Peyer's patch (tissue), 4 donors: ENCODE results near the gene MAP3K15. TPM values are rescaled to one million over a fixed set of nuclear protein-coding genes. Genes with fewer than 3 reads are reported as not detected.

Experiments
- DNase-seq, 3 donors: peaks; one replicate each; pipeline ENCODE4 v3.0.0-alpha.2; 2017 to 2019
- H3K27ac ChIP-seq, 4 donors: fragments of 200-600 bp; sonication (generic); one replicate each; pipeline ENCODE4 v1.5.1; 2016 to 2019
- H3K27me3 ChIP-seq, 2 donors: fragments of 200-600 bp; sonication (generic); one replicate each; pipeline ENCODE4 v1.5.1; 2019
- H3K36me3 ChIP-seq, 3 donors: fragments of 200-600 bp; sonication (generic); one replicate each; pipeline ENCODE4 v1.5.1; 2016 to 2019
- H3K4me1 ChIP-seq, 4 donors: fragments of 200-600 bp; sonication (generic); one replicate each; pipeline ENCODE4 v1.5.1; 2016 to 2019
- H3K4me3 ChIP-seq, 4 donors: fragments of 200-600 bp; sonication (generic); 1 replicate in 3 of 4; 2 replicates in 1 of 4; pipeline ENCODE4 v1.5.1; 2016 to 2019; ENCODE audit warnings: mild to moderate bottlenecking in 1 of 4
- H3K9me3 ChIP-seq, 4 donors: fragments of 200-600 bp; sonication (generic); one replicate each; pipeline ENCODE4 v1.5.1; 2016 to 2019; ENCODE audit warnings: mild to moderate bottlenecking in 1 of 4
- POLR2A ChIP-seq, 2 donors: fragments of 450-650 bp; IDR thresholded peaks; one replicate each; pipeline ENCODE4 v1.5.1; 2017; ENCODE audit warnings: antibody characterized with exemption in 2 of 2, mild to moderate bottlenecking in 2 of 2, moderate library complexity in 2 of 2
- small RNA-seq, 2 donors: library from RNA; depleted of rRNA; stranded (forward); fragments of <200 nt; gene quantifications; one replicate each; pipeline ENCODE3, GENCODE V24; 2016
- total RNA-seq, 4 donors: library from RNA; depleted of rRNA; stranded (reverse); fragments of >200 nt; gene quantifications; one replicate each; pipeline ENCODE4 v1.1.0, GENCODE V29; 2016
- TF ChIP-seq, protein P1 (sequence below), 6 experiments: fragments of 450-650 bp in 4 of 6; fragments of 200-600 bp in 2 of 6; sonication (generic) in 1 of 6; IDR thresholded peaks; one replicate each; pipeline ENCODE4 v1.5.1; 2017 to 2019; ENCODE audit warnings: antibody characterized with exemption in 6 of 6, mild to moderate bottlenecking in 3 of 6, moderate library complexity in 1 of 6

Gene MAP3K15
- total RNA-seq, 4 donors from 2014 or later: not detected

DNA sequence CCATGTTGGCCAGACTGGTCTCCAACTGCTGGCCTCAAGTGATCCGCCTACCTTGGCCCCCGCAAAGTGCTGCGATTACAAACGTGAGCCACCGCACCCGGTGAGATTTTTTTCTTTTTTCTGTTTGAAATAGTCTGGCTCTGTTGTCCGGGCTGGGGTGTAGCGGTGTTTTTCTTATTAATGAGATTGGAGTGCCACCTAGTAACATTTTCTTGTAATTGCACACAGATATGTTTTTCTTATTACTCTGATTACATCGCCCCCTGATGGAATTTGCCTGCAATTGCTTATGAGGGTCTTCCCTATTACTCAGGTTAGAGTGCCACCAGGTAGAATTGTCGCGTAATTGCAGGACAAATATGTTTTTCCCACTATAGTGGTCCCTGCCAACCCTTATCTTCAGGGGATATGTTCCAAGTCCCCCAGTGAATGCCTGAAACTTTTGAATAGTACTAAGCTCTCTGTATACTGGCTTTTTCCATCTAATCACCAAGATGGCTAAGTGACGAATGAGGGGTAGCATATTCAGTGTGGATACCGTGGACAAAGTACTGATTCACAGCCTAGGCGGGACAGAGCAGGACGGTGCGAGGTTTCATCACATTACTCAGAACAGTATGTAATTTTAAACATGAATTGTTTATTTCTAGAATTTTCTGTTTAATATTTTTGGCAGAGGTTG, 180.2 kb downstream of the MAP3K15 start:
- no peak overlapping the region for H3K4me3 ChIP-seq
- H3K27ac ChIP-seq: no peak overlapping the region
- no peaks in the 10 kb centered on the region for H3K36me3 ChIP-seq
- no peak for DNase-seq
- no peaks in the 10 kb centered on the region for H3K9me3 ChIP-seq
- H3K4me1 ChIP-seq: no peaks in the 10 kb centered on the region
- no peaks in the 10 kb centered on the region for H3K27me3 ChIP-seq
- TF ChIP-seq, protein P1, sequence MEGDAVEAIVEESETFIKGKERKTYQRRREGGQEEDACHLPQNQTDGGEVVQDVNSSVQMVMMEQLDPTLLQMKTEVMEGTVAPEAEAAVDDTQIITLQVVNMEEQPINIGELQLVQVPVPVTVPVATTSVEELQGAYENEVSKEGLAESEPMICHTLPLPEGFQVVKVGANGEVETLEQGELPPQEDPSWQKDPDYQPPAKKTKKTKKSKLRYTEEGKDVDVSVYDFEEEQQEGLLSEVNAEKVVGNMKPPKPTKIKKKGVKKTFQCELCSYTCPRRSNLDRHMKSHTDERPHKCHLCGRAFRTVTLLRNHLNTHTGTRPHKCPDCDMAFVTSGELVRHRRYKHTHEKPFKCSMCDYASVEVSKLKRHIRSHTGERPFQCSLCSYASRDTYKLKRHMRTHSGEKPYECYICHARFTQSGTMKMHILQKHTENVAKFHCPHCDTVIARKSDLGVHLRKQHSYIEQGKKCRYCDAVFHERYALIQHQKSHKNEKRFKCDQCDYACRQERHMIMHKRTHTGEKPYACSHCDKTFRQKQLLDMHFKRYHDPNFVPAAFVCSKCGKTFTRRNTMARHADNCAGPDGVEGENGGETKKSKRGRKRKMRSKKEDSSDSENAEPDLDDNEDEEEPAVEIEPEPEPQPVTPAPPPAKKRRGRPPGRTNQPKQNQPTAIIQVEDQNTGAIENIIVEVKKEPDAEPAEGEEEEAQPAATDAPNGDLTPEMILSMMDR (IDR thresholded peaks at IDR 0.05): peak in 4 of 6 experiments; percentile 8 to 49 (median 40)
- TF ChIP-seq POLR2A (IDR thresholded peaks at IDR 0.05): no peak

DNA sequence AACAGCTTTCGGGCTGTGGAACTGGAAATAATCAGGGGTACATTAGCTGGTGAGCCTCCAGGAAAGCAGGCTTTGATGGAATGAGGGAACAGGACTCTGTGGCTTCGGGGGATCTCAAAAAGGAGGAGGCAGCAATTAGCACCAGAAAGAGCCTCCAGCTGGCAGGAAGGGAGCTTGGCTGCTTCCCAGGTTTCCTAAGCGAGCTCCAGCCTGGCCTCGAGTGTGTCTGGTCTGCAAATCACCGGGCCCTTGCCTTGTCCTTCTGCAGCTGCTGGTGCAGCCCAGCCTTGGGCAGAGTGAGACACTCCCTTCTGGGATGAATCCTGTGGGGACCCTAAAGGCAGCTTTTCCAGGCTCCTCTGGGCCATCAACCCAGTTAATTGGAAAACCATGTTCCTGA, 182.3 kb downstream of the MAP3K15 start:
- no peaks in the 10 kb centered on the region for H3K27me3 ChIP-seq
- H3K36me3 ChIP-seq: no peaks in the 10 kb centered on the region
- H3K4me1 ChIP-seq: no peaks in the 10 kb centered on the region
- H3K9me3 ChIP-seq: no peaks in the 10 kb centered on the region
- no peak for TF ChIP-seq POLR2A (IDR thresholded peaks at IDR 0.05)
- TF ChIP-seq, protein P1 (IDR thresholded peaks at IDR 0.05): no peak
- no peak overlapping the region for H3K4me3 ChIP-seq
- H3K27ac ChIP-seq: no peak overlapping the region
- peak in 1 of 3 donors; percentile 51 for DNase-seq

- H3K9me3 ChIP-seq: no peaks in the 10 kb centered on the region
- no peak overlapping the region for H3K4me3 ChIP-seq
- no peak for DNase-seq
- H3K4me1 ChIP-seq: no peaks in the 10 kb centered on the region
- no peak overlapping the region for H3K27ac ChIP-seq
- no peak for TF ChIP-seq POLR2A (IDR thresholded peaks at IDR 0.05)
- TF ChIP-seq, protein P1 (IDR thresholded peaks at IDR 0.05): no peak
- no peaks in the 10 kb centered on the region for H3K27me3 ChIP-seq
- no peaks in the 10 kb centered on the region for H3K36me3 ChIP-seq
Observed at GRCh38 chrX:19331831-19332230, 183.5 kb downstream of the MAP3K15 start.

DNA sequence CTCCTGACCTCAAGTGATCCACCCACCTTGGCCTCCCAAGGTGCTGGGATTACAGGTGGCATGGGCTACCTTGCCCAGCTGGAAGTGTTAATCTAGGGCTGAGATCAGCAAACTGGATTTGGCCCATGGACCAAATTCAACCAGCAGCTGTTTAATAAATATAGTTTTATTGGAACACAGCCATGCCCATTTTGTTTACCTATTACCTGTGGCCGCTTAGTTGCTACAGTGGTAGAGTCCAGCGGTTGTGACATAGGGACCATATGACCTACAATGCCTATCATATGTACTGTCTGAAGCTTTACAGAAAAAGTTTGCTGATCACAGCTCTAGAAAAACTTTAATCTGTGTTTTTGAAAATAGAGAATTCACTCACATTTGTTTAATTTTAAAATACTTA, 188.7 kb downstream of the MAP3K15 start:
- H3K27ac ChIP-seq: no peak overlapping the region
- no peaks in the 10 kb centered on the region for H3K9me3 ChIP-seq
- H3K36me3 ChIP-seq: no peaks in the 10 kb centered on the region
- TF ChIP-seq, protein P1 (IDR thresholded peaks at IDR 0.05): no peak
- TF ChIP-seq POLR2A (IDR thresholded peaks at IDR 0.05): no peak
- no peak overlapping the region for H3K4me3 ChIP-seq
- no peak for DNase-seq
- no peaks in the 10 kb centered on the region for H3K4me1 ChIP-seq
- H3K27me3 ChIP-seq: no peaks in the 10 kb centered on the region

Small RNA genes within 50 kb of the gene (small RNA-seq; reads per million reads assigned to genes)
- 0 reads per million in 2 donors for gene RF00019

Other genes with a start within 250 kb of the MAP3K15 start
- gene PDHA1, start 171.6 kb downstream of the MAP3K15 start, total RNA-seq: 100 to 1,000 TPM; 145 to 276 (median 200) TPM